HG03439 (cell line): ENCODE measurements around the gene ZKSCAN3.
"Not testable (repeated sequence)": the region's sequence is repeated elsewhere in the genome, so short reads cannot be mapped to it uniquely, and the experiment has no call there.

Experiments used
- ATAC-seq: cut with Tn5 transposase; IDR thresholded peaks from one replicate; pipeline ENCODE4 v1.9.1; 2021; ENCODE audit warnings: mild to moderate bottlenecking, moderate library complexity; ENCODE audit not compliant: unreplicated experiment

The ZKSCAN3 gene

DNA sequence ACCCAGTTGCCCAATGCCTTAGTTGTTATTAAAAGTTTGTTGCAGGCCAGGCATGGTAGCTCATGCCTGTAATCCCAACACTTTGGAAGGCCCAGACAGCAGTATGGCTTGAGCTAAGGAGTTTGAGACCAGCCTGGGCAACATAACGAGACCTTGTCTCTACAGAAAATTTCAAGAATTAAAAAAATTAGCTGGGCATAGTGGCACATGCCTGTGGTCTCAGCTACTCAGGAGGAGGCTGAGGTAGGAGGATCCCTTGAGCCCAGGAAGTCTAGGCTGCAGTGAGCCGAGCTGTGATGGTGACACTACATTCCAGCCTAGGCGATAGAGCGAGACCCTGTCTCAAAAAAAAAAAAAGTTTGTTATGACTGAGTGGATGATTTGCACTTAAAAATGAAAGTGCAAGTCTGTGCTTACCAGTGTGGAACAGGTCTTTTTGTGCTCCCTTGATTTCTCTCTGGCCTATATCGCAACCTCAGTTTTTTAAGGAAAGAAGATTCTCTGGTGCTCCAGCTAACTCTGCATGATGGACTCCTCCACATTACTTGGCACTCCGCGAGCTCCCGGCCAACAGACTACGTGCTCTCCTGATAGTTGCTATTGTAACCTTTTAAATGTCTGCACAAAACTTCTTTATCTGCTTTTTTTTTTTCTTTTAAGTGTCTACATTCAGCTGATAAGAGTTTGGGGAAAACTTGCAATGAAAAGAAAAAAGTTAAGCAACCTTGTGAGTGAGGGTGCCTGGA lies 22.1 kb downstream of the ZKSCAN3 start:
- no peak for ATAC-seq

DNA sequence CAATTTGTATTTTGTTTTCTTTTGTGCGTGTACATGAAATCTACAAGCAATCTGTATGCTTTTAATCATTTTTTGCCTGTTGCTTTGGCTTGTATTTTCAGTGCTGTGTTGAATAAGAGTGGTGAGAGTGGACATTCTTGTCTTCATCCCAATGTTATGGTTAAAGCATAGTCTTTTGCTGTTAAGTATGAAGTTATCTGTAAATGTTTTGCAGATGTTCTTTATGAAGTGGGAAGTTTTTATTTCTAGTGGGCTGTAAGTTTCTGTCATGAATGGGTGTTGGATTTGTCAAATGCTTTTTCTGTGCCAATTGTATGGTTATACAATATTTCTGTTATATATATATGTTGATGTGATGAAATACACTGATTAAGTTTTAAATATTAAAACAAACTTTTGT lies 24.2 kb downstream of the ZKSCAN3 start:
- no peak for ATAC-seq

DNA sequence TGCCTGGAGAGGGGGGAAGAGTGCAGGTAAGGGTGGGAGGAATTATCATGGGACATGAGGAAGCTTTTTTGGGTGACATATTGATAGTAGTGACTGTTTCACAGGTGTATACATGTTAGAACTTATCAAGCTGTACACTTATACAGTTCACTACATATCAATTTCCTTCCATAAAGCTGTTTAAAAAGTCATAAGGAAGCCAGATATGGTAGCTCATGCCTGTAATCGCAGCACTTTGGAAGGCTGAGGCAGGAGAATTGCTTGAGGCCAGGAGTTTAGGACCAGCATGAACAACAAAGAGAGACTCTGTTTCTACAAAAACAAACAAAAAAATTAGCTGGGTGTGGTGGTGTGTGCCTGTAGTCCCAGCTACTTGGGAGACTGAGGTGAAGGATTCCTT lies 28.1 kb downstream of the ZKSCAN3 start:
- ATAC-seq, result no peak

DNA sequence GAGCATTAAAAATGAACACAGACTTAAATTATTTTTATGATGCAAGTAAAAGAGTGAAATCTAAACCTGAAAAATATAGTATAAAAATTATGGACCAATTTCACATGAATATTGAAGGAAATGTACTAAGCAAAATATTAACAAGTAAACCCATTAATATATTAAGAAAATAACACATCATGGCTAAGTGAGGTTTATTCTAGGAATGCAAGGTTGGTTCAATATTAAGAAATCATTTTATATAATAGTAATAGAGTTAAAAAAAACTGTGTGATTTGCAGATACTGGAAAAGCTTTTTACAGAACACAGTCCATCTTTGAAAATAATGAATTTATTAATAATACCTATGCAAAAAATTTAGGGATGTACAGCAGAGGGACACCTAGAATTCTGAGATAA lies 28.9 kb downstream of the ZKSCAN3 start:
- no peak for ATAC-seq

DNA sequence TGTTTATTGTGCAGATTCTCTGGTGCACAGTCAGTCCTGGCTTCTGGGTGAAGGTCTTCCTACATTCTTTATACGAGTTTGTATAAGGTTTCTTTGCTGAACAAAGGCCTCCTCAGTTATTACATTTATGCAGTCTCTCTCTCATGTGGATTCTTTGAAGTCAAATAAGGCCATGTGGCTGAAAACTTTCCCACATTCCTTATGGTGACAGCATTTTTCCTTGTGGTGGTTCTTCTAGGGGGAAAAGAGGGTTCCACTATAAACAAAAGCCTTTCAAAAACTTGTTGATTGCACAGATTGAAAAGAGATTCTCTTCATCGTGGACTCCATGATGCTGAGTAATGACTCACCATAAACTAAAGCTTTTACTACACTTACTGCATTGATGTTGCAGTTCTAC lies 30.6 kb downstream of the ZKSCAN3 start:
- ATAC-seq, result no peak

DNA sequence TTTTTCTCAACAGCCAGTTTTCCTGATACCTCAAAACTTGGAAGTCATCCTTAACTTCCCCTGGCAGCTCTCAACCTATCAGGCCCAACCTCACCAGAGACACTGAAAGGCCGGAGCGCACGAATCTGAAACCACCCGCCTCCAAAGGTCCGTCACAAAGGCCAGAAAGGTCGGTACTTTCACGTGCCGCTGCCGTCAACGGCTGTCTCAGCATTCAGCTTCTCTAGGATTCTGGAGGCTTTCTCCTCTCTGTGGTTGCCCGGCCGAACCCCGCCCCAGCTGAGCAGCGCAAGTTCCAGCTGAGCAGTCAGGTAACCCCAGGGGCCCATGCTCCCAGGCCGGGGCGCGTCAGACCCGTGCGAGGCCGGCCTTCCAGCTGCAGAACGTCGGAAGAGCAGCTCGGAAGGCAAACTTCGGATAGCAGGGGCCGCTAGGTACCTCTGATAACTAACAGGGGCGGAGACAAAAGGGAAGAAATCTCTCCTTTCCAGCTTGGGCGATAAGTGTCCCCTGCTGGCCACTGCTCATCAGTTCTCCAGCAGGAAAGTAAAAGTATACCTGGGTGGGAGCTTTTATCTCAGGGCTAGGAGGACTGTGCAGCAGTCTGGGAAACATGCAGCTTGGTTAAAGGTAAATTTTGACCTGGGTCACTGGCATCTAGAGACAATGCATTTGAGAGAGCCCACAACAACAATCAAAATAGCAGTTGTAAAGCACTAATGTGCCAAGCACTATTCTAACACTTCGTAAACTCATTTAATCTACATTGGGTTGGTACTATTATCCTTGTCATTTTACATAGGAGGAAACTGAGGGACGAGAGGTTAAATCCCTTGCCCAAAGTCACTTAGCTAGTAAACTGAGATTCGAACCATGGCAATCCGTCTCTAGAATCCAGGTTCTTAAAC lies 33.7 kb downstream of the ZKSCAN3 start:
- ATAC-seq, result peak; percentile 93

DNA sequence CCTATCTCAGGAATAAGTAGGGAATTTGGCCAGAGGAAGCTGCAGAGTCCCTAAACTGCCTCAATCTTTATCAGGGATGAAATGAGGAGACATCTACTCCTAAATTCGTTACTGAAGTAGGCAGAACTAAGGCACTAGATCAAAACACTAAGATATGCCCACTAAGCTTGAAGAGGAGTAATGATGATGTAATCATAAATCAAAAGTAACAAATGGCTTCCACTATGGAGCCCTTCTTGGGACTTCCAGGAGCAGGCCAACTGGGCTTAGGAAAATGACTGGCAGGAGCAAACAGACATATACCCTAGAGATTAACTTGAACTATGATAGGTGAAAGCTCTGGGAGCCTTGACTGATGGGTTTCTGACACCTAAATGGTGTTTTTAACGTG lies 34.4 kb downstream of the ZKSCAN3 start:
- no peak for ATAC-seq

DNA sequence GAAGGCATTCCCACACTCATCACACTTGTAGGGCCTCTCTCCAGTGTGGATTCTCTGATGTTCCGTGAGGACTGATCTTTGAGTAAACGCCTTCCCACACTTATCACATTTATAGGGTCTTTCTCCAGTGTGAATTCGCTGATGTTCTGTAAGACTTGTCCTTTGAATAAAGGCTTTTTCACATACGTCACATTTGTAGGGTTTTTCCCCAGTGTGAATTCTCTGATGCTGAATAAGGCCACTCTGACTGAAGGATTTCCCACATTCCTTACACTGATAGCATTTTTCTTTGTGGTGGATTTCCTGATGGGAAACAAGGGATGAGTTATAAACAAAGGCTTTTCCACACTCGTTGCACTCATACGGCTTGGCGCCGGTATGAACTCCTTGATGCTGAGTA lies 40.9 kb downstream of the ZKSCAN3 start:
- no peak for ATAC-seq

DNA sequence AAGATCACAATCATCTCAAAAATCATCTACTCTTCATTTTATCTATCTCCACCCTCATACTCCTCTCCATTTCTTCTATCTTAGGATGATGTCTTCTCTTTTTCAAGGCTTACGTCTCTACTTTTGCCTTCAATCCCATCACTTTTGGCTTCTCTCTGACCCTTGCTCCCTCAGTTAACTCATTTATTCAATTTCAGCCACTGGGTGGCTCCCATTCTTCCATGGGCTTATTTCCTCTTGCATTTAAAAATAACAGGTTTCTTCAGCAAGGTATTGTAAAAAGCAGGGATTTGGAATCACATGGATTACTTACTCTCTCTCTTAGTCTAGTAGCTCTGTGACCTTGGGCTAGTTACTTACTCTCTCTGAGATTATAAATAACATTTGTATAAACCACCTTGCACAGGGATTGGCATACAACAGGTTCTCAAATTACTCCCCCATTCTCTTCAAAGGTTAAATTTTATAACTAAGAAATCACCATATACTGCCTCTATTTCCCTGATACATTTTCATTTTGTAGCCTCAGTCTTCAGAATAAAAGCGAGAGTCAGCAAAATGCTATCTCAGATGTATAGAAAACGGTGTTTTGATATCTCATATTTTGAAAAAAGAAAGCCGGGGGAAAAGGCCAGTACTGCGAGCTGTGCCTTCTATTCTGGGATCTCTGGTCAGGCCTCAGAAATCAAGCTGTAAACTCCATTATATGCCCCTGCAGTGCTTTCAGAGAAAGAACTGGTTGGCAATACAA lies 44.3 kb downstream of the ZKSCAN3 start:
- ATAC-seq, result no peak

DNA sequence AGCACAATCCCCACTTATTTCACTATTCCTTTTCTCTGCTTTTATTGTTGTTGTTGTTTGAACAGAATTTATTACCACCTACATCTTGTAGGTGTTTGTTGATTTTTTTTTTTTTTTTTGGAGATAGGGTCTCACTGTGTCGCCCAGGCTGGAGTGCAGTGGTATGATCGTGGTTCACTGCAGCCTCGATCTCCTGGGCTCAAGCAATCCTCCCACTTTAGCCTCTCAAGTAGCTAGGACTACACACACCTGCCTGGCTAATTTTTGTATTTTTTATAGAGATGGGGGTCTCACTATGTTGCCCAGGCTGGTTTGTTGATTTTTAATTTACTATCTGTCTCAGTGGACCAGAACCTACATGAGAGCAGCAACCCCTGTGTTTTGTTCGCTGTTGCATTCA lies 46.2 kb downstream of the ZKSCAN3 start:
- no peak for ATAC-seq

DNA sequence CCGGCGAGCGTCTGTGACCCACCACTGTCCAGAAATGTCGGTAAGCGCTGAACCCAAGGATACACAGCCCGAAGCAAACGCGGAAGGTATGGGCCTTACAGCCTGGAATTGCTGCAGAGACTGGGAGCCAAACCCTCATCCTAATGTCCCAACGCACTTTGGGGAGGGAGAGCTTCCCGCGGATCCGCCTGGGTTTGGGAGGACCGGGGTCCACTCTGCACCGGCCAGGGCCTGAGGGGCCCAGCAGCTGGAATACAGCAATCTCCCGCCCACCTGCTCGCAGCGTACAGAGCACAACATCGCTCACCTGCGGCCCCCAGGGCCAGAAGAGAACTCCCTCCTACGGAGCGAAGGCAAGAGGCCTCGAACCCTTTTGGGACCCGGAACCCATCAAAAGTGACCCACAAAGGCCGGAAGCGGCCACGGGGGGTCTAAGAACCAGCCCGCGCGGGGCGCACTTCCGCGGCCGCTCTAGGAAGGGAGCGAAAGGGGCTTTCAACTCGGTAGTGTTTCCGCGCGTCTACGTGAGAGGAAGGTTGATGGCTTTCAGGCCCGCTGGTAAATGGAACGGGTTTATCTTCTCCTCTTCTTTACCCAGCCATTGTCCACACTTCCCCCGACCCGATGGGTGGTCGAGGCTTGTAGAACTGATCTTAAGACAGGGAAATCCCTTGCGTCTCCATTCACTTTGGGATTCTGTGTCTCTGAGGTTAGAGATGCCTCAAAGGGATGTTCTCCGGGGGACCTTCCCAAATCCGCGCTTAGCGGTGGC lies 49.8 kb downstream of the ZKSCAN3 start, which contains the start of gene ZSCAN12:
Gene ZSCAN12 (minus strand): TSS at position 398 of the 772 bp plus-strand sequence. CDS start 1,342 bp downstream, outside the sequence.
- peak; percentile 78 for ATAC-seq

DNA sequence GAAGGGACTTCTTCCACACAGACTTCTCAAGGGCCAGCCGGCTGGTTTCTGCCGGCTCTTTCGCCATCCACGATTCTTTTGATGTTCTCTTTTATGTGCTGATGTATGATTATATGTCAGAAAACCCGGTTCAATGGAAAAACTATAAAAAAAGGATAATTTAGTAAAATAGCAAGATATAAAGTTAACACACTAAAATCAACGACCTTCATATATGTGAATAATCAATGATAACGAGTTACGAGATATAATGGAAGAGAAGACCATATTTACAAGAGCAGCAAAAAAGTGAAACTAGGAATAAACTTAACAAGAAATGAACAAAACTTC lies 50.3 kb downstream of the ZKSCAN3 start:
- no peak for ATAC-seq

DNA sequence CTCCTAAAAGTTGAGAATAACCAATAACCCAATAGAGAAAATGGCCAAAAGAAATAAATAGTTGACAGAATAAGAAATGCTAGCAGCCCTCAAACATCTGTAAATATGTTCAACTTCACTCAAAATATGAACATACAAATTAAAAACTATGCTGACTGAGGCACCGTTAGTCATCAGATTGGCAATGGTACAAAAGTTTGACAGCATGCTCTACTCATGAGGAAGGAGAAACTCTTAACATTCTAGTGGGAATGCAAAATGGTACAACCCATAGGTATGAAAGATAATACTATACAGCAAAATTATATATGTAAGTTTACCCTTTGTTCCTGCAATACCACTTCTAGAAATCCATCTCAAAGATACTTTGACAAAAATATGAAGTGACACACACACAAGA lies 51.4 kb downstream of the ZKSCAN3 start:
- ATAC-seq, result no peak

DNA sequence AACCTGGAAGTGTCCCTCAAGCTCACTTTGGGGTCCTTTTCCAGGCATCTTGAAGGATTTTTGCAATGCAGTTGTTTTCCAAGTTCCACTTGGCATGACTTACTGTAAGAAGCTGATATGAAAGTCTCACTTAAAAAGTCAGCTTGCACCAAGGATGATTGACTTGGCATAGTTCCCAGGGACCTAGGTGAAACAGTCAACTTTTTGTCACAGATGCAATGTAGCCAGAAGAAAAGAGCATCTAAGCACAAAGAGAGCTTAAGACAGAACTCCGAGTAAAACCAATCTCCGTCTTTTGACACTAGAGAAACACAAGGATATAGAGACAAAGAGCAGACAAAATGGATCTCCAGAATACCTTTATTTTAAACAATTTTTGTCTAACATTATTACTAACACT lies 52.5 kb downstream of the ZKSCAN3 start:
- ATAC-seq, result no peak

DNA sequence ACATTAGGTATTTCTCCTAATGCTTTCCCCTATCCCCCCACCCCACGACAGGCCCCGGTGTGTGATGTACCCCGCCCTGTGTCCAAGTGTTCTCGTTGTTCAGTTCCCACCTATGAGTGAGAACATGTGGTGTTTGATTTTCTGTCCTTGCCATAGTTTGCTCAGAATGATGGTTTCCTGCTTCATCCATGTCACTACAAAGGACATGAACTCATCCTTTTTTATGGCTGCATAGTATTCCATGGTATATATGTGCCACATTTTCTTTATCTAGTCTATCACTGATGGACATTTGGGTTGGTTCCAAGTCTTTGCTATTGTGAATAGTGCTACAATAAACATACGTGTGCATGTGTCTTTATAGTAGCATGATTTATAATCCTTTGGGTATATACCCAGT lies 54.2 kb downstream of the ZKSCAN3 start:
- ATAC-seq, result not testable (repeated sequence)

DNA sequence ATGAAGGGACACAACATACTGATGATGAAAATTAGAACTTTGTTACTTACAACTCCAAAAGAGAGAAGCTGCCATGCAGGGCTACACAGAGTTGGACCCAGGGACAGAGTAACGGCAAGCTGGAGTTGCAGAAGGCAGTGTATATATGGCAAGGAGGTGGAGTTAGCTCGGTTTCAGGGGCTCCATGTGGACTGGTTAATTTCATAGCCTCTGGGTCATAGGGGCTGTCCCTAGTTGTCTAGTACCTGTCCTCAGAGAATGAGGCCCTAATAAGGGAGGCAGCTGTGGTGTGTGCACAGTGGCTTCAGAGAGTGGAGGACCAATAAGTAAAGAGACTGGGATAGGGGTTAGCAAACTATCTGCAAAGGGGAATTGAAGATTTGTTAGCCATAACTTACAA lies 57.7 kb downstream of the ZKSCAN3 start:
- ATAC-seq, result no peak

DNA sequence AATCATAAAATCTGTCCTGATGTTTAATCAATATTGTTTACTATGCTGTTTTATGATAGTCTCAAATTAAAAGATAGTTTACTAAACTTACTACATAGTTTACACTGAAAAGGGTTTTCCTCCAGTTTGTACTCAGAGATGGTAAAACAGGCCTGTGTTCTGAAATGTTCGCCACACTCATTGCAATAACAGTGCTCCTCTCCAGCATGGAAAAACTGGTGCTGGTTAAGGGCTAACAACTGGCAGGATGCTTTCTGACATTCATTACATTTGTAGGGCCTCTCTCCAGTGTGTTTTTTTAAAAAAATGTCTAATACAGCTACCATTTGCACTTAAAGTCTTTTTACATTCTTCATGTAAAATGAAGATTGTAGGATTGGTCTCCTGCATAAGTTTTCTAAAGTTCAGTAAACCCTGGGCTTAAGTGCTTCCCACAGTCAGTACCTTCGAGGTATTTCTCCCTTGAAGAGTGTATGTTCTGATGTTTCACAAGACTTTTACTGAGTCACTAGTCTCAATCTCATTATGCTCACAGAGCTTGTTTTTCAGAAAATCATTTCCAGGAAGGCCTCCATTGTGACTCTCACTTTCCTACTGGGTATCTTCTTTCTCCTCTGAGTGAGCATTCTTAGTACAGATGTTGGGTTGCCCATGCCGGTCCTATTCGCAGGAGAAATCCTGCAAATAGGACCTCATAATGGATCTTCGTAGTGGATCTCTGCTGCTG lies 58.5 kb downstream of the ZKSCAN3 start:
- ATAC-seq, result no peak

DNA sequence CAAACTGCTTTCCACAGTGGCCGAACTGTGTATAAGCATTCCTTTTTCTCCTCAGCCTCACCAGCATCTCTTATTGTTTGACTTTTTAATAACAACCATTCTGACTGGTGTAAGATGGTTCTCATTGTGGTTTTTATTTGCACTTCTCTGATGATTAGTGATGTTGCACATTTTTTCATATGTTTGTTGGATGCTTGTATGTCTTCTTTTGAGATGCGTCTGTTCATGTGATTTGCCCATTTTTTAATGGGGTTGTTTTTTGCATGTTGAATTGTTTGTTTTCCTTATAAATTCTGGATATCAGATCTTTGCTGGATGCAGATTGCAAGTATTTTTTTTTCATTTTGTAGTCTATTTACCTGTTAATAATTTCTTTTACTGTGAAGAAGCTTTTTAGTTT lies 61.0 kb downstream of the ZKSCAN3 start:
- ATAC-seq, result no peak

DNA sequence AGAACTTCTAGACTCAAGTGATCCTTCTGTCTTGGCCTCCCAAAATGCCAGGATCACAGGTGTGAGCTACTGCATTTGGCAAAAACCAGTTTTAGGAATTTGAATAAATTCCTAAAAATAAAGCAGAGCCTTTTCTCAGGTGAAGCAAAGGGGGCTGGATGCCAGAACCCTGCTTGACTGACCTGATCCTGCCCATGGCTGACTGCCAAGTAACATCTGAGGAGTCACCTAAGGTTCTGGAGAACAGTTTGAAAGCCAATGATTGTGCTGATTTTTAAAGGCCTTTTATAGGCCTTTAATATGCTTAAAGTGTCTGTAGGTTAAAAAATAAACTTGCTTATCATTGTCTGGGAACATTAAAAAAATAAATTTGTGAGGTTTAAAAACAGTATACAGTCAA lies 63.9 kb downstream of the ZKSCAN3 start:
- ATAC-seq, result no peak
